GM10248 (cell line): Measurements from ENCODE around the gene HEYL.
"Not testable (repeated sequence)": the region's sequence is repeated elsewhere in the genome, so short reads cannot be mapped to it uniquely, and the experiment has no call there.

Experiments
- CTCF ChIA-PET: fragments of 300-600 bp; sonication (Branson Sonifier 250); formaldehyde crosslinking; extraction: SDS; loops from one replicate; lab custom pipeline; 2021; ENCODE audit warnings: antibody characterized with exemption; lab: Yijun Ruan, JAX
- POLR2A ChIA-PET: fragments of 350-650 bp; sonication (Branson Sonifier 250); formaldehyde crosslinking; extraction: SDS; loops from one replicate; lab custom pipeline; 2020; ENCODE audit warnings: antibody characterized with exemption; lab: Yijun Ruan, JAX
- DNase-seq: peaks from one replicate; pipeline ENCODE4 v3.0.0; 2012; ENCODE audit errors: extremely low spot score
- CTCF ChIP-seq: IDR thresholded peaks from 2 replicates; pipeline ENCODE4 v1.5.1; 2012; ENCODE audit warnings: mild to moderate bottlenecking, low read depth; ENCODE audit errors: extremely low read depth, missing control alignments, control extremely low read depth

Gene HEYL

GRCh38 chr1:39615086-39615673 is 24.3 kb downstream of the HEYL start:
- CTCF ChIA-PET: interaction anchor here (1.1 to 8.4 kb wide), 3 partner anchors 8 to 43 kb away, joined by 4 to 43 read pairs (median 4); no protein-coding TSS in a partner anchor
- no peak for DNase-seq
- POLR2A ChIA-PET: no interaction called here
- no peak for TF ChIP-seq CTCF

- no peak for DNase-seq
- no peak for TF ChIP-seq CTCF
- ChIA-PET POLR2A (no interaction called here), CTCF (interaction anchor here (1.7 kb wide), 1 partner anchor 39 kb away, joined by 6 read pairs; no protein-coding TSS in a partner anchor)
Measured at GRCh38 chr1:39614488-39614887, 25.0 kb downstream of the HEYL start.

- DNase-seq: no peak
- ChIA-PET POLR2A (no interaction called here), CTCF (interaction anchor here (1.7 kb wide), 1 partner anchor 40 kb away, joined by 6 read pairs; no protein-coding TSS in a partner anchor)
- TF ChIP-seq CTCF: no peak
Measured at GRCh38 chr1:39613250-39613649, 26.2 kb downstream of the HEYL start.

GRCh38 chr1:39609618-39610331 is 29.7 kb downstream of the HEYL start:
- DNase-seq: peak; percentile 88
- ChIA-PET POLR2A (no interaction called here), CTCF (interaction anchor here (0.6 to 13.4 kb wide), 14 partner anchors 12 to 512 kb away, joined by 3 to 307 read pairs (median 4); partner anchors contain the start of gene PABPC4)
- TF ChIP-seq CTCF: peak; percentile 65

- no peak for TF ChIP-seq CTCF
- DNase-seq: no peak
- POLR2A ChIA-PET: interaction anchor here (0.6 kb wide), 1 partner anchor 121 kb away, joined by 3 read pairs; no protein-coding TSS in a partner anchor
- CTCF ChIA-PET: interaction anchor here (0.8 to 13.4 kb wide), 15 partner anchors 10 to 513 kb away, joined by 3 to 307 read pairs (median 4); no protein-coding TSS in a partner anchor
Measured at GRCh38 chr1:39608921-39609320, 30.5 kb downstream of the HEYL start.

- POLR2A ChIA-PET, DNase-seq: not testable (repeated sequence)
- CTCF ChIA-PET: interaction anchor here (1.1 to 13.4 kb wide), 5 partner anchors 20 to 70 kb away, joined by 3 to 307 read pairs (median 24); no protein-coding TSS in a partner anchor
Measured at GRCh38 chr1:39603677-39604076, 35.8 kb downstream of the HEYL start.

- DNase-seq: not testable (repeated sequence)
- POLR2A ChIA-PET: interaction anchor here (0.6 kb wide), 2 partner anchors 20 to 28 kb away, joined by 4 read pairs; no protein-coding TSS in a partner anchor
- CTCF ChIA-PET: interaction anchor here (1.1 to 13.4 kb wide), 5 partner anchors 10 to 430 kb away, joined by 3 to 307 read pairs (median 4); no protein-coding TSS in a partner anchor
Measured at GRCh38 chr1:39601667-39602255, 37.7 kb downstream of the HEYL start.
